HepG2 (cell line): ENCODE results near the gene INTS3. TPM values are rescaled to one million over a fixed set of nuclear protein-coding genes. Genes with fewer than 3 reads are reported as not detected.
"Not testable (repeated sequence)": the region's sequence is repeated elsewhere in the genome, so short reads cannot be mapped to it uniquely, and the experiment has no call there.

Source experiments
- ATAC-seq: fragments of 200-7000 bp; cut with Tn5 transposase; 3 replicates; pipeline ENCODE4 v1.9.1; 2020; ENCODE audit warnings: mild to moderate bottlenecking, moderate library complexity
- BruUV-seq: library from RNA; stranded (reverse); fragments of 400-500 nt; replicated peaks from 2 replicates; lab custom pipeline; 2021; lab: Mats Ljungman, UMichigan
- CTCF ChIA-PET: fragments of 300-600 bp; formaldehyde crosslinking; extraction: SDS; loops from one replicate; lab custom pipeline; 2021; ENCODE audit warnings: low total read pairs, inconsistent platforms, low intra/inter-chr PET ratio; lab: Yijun Ruan, JAX
- POLR2A ChIA-PET: fragments of 350-600 bp; sonication (Branson Sonifier 250); formaldehyde crosslinking; loops from one replicate; lab custom pipeline; 2020; ENCODE audit warnings: antibody characterized with exemption, inconsistent platforms; lab: Yijun Ruan, JAX
- DNase-seq: peaks from one replicate; pipeline ENCODE4 v3.0.0-alpha.2; 2015; ENCODE audit warnings: low spot score
- FAIRE-seq: peaks from 3 replicates; lab custom pipeline; 2011; peaks lifted over from hg19 to GRCh38; lab: Jason Lieb, UNC
- H2AFZ ChIP-seq: one replicate; pipeline ENCODE4 v1.6.1; 2011; ENCODE audit warnings: low read length, inconsistent platforms
- H3K27ac ChIP-seq: fragments of 300-600 bp; 3 replicates; pipeline ENCODE4 v1.8.0; 2011; ENCODE audit warnings: mixed run types, mild to moderate bottlenecking, mixed read lengths, low read length, inconsistent platforms; ENCODE audit not compliant: insufficient read depth; ENCODE audit errors: extremely low read length
- H3K27me3 ChIP-seq, 2 experiments: fragments of 200-600 bp in 1 of 2; 2 replicates in 1 of 2; 3 replicates in 1 of 2; pipeline versions ENCODE4 v1.6.0 to v1.8.0; 2011; ENCODE audit warnings: low read length in 2 of 2, mild to moderate bottlenecking in 2 of 2, moderate library complexity in 2 of 2, inconsistent platforms in 1 of 2; ENCODE audit not compliant: insufficient read depth in 2 of 2, control insufficient read depth in 1 of 2
- H3K36me3 ChIP-seq, 2 experiments: fragments of 200-600 bp in 1 of 2; replicated peaks in 1 of 2; 2 replicates in 1 of 2; 3 replicates in 1 of 2; pipeline versions ENCODE4 v1.5.1 to v1.8.0; 2011; ENCODE audit warnings: low read length in 2 of 2, inconsistent platforms in 1 of 2; ENCODE audit not compliant: insufficient read depth in 2 of 2, control insufficient read depth in 1 of 2
- H3K4me1 ChIP-seq: 2 replicates; pipeline ENCODE4 v1.5.1; 2012; ENCODE audit warnings: low read length, inconsistent platforms; ENCODE audit not compliant: insufficient read depth
- H3K4me2 ChIP-seq: 2 replicates; pipeline ENCODE4 v1.6.0; 2011; ENCODE audit warnings: low read depth, low read length, inconsistent platforms
- H3K4me3 ChIP-seq, 3 experiments: fragments of 200-600 bp in 1 of 3; sonication (generic), shearing (Covaris generic) in 1 of 3; replicated peaks in 1 of 3; 2 replicates each; pipeline ENCODE4 v1.5.1; 2011 to 2016; ENCODE audit warnings: low read length in 3 of 3, inconsistent platforms in 2 of 3, low read depth in 2 of 3, mild to moderate bottlenecking in 2 of 3, control low read depth in 1 of 3, mixed read lengths in 1 of 3; ENCODE audit not compliant: insufficient read depth in 1 of 3
- H3K79me2 ChIP-seq: one replicate; pipeline ENCODE4 v1.6.1; 2011; ENCODE audit warnings: low read length, inconsistent platforms; ENCODE audit not compliant: insufficient read depth
- H3K9ac ChIP-seq: 2 replicates; pipeline ENCODE4 v1.6.0; 2011; ENCODE audit warnings: mild to moderate bottlenecking, low read depth, low read length, inconsistent platforms; ENCODE audit not compliant: insufficient read depth
- H3K9me3 ChIP-seq: 2 replicates; pipeline ENCODE4 v1.5.1; 2012; ENCODE audit warnings: mild to moderate bottlenecking, low read length
- H4K20me1 ChIP-seq: 2 replicates; pipeline ENCODE4 v1.6.0; 2011; ENCODE audit warnings: inconsistent platforms, mild to moderate bottlenecking, low read length, moderate library complexity; ENCODE audit not compliant: insufficient read depth
- MED13 ChIP-seq: sonication (generic); formaldehyde crosslinking; IDR thresholded peaks from 2 replicates; pipeline ENCODE4 v1.5.0; 2020; ENCODE audit warnings: missing genetic modification reagents
- NFE2L1 ChIP-seq: sonication (generic); formaldehyde crosslinking; IDR thresholded peaks from 2 replicates; pipeline ENCODE4 v1.4.0; 2020; ENCODE audit warnings: missing genetic modification reagents, mild to moderate bottlenecking, borderline replicate concordance
- RBM39 ChIP-seq: fragments of 200-400 bp; formaldehyde crosslinking; IDR thresholded peaks from one replicate; pipeline ENCODE4 v1.6.1; 2018; ENCODE audit warnings: antibody characterized with exemption, mild to moderate bottlenecking, low read depth, low read length; ENCODE audit not compliant: poor library complexity, severe bottlenecking
- SIN3B ChIP-seq: fragments of 150-350 bp; IDR thresholded peaks from 2 replicates; pipeline ENCODE4 v1.6.1; 2014; ENCODE audit warnings: low read length
- ZFAT ChIP-seq: sonication (generic); formaldehyde crosslinking; conservative IDR thresholded peaks from 2 replicates; pipeline ENCODE4 v1.8.1; 2023; ENCODE audit warnings: missing genetic modification reagents, inconsistent platforms
- ZNF350 ChIP-seq: sonication (generic); formaldehyde crosslinking; IDR thresholded peaks from 2 replicates; pipeline ENCODE4 v1.4.0; 2020; ENCODE audit warnings: mild to moderate bottlenecking, low read depth, missing genetic modification reagents, borderline replicate concordance
- ZNF558 ChIP-seq: sonication (generic); formaldehyde crosslinking; IDR thresholded peaks from 2 replicates; pipeline ENCODE4 v1.9.0; 2022; ENCODE audit warnings: mild to moderate bottlenecking, missing genetic modification reagents, borderline replicate concordance
- ZNF7 ChIP-seq: IDR thresholded peaks from 2 replicates; pipeline ENCODE4 v1.6.1; 2016; ENCODE audit warnings: missing biosample characterization, missing genetic modification reagents
- ZNF850 ChIP-seq: sonication (generic); formaldehyde crosslinking; conservative IDR thresholded peaks from 2 replicates; pipeline ENCODE4 v1.9.0; 2021; ENCODE audit warnings: mild to moderate bottlenecking, missing genetic modification reagents
- WGBS: methylation state at CpG from one replicate; pipeline ENCODE4 v1.1.6; 2017; ENCODE audit warnings: low lambda C conversion rate; 5-methylcytosine and 5-hydroxymethylcytosine counted together
- in situ Hi-C: cut with HindIII; loops from 2 replicates; pipeline ENCODE4 v1.10.0; 2017; ENCODE audit warnings: low pct_unique_long_range_greater_than_20kb; ENCODE audit not compliant: extremely low pct_ligation_motif_present
- intact Hi-C: fragments of 100-400 bp; cut with micrococcal nuclease; formaldehyde crosslinking; loops from one replicate; pipeline ENCODE4 v1.10.0; 2022; ENCODE audit not compliant: unreplicated experiment
- polyA plus RNA-seq, 8 experiments: library from polyadenylated mRNA; depleted of rRNA in 3 of 8; stranded (reverse) in 7 of 8; unstranded in 1 of 8; fragments of >200 nt; fragmentation: Illumina TruSeq in 4 of 8; extraction: Trizol in 4 of 8; gene quantifications; 2 replicates each; pipeline versions ENCODE4 v1.2.1 to v1.2.3, GENCODE V29; 2011 to 2016; ENCODE audit warnings: low read depth in 4 of 8, missing spikeins in 1 of 8, mixed read lengths in 1 of 8; ENCODE audit not compliant: insufficient read depth in 1 of 8
- total RNA-seq, 5 experiments: library from RNA; depleted of rRNA; stranded (reverse); fragments of >200 nt; fragmentation: Illumina TruSeq; extraction: Trizol; gene quantifications; 2 replicates each; pipeline ENCODE4 v1.2.3, GENCODE V29; 2016; ENCODE audit warnings: low read depth in 1 of 5
- TF ChIP-seq, protein P1 (sequence below): sonication (generic); formaldehyde crosslinking; IDR thresholded peaks from 2 replicates; pipeline ENCODE4 v1.4.0; 2020; ENCODE audit warnings: missing genetic modification reagents, mild to moderate bottlenecking, borderline replicate concordance
- TF ChIP-seq, protein P2 (sequence below): sonication (generic); formaldehyde crosslinking; IDR thresholded peaks from 2 replicates; pipeline ENCODE4 v1.4.0; 2020; ENCODE audit warnings: mild to moderate bottlenecking, missing genetic modification reagents, borderline replicate concordance

Gene INTS3
- total and polyA plus RNA-seq, 2 of the 13 experiments (the other 11 are each of a cell fraction or from before 2014, with no cell fraction given): 17.2 to 27.2 TPM

DNA sequence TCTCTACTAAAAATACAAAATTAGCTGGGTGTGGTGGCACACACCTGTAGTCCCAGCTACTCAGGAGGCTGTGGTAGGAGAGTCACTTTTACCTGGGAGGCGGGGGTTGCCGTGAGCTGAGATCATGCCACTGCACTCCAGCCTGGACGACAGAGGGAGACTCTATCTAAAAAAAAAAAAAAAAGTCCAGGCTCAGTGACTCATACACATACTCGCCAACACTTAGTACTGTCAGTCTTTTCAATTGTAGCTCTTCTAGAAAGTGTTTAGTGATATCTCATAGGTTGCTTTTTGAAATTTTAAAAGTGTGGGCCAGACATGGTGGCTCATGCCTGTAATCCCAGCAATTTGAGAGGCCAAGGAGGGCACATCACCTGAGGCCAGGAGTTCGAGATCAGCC, 11.6 kb upstream of the INTS3 start:
- 13% methylated on average over 5 of the region's 5 CpGs for WGBS
- BruUV-seq, ATAC-seq, H3K27me3 ChIP-seq, FAIRE-seq, H4K20me1 ChIP-seq, H3K79me2 ChIP-seq, H3K36me3 ChIP-seq: not testable (repeated sequence)
- TF ChIP-seq ZNF7 (CRISPR knock-in tag): peak; percentile 94
- TF ChIP-seq, protein P1, sequence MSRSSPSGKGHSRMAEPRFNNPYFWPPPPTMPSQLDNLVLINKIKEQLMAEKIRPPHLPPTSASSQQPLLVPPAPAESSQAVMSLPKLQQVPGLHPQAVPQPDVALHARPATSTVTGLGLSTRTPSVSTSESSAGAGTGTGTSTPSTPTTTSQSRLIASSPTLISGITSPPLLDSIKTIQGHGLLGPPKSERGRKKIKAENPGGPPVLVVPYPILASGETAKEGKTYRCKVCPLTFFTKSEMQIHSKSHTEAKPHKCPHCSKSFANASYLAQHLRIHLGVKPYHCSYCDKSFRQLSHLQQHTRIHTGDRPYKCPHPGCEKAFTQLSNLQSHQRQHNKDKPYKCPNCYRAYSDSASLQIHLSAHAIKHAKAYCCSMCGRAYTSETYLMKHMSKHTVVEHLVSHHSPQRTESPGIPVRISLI (CRISPR knock-in tag): peak; percentile 31; the same call in 1 of the 2 replicates
- TF ChIP-seq, all 625 proteins: peak for 2; not testable (repeated sequence) for 623
- H2AFZ ChIP-seq, DNase-seq, CTCF ChIA-PET, H3K4me1 ChIP-seq, intact Hi-C loops, in situ Hi-C loops, H3K4me3 ChIP-seq, H3K9me3 ChIP-seq, POLR2A ChIA-PET, H3K27ac ChIP-seq, H3K4me2 ChIP-seq, H3K9ac ChIP-seq: not testable (repeated sequence)

DNA sequence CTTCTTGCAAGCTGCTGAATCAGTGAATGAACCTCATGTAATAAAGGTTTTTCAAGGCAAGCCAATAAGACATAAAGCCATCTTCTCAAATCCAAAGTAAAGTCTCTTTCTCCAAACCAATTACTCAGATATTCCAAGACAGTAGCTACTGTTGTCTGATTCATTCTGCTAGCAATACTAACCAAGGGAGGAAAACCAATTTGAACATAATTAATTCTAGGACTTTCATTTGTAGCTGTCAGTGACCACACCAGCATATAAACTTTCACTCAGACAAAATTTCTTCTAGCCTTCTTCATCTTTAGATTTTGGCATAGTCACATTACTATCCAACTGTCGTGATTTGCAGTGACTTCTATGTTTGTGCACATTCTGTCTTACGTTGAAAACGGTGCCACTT, 10.5 kb upstream of the INTS3 start:
- in situ Hi-C loops: no loop called here
- WGBS: 6% methylated on average over 3 of the region's 3 CpGs
- ATAC-seq: no peak
- no peak for TF ChIP-seq ZFAT (CRISPR knock-in tag)
- no peak for TF ChIP-seq RBM39
- no peak for TF ChIP-seq NFE2L1 (CRISPR knock-in tag)
- no peak for TF ChIP-seq ZNF350
- TF ChIP-seq, protein P2, sequence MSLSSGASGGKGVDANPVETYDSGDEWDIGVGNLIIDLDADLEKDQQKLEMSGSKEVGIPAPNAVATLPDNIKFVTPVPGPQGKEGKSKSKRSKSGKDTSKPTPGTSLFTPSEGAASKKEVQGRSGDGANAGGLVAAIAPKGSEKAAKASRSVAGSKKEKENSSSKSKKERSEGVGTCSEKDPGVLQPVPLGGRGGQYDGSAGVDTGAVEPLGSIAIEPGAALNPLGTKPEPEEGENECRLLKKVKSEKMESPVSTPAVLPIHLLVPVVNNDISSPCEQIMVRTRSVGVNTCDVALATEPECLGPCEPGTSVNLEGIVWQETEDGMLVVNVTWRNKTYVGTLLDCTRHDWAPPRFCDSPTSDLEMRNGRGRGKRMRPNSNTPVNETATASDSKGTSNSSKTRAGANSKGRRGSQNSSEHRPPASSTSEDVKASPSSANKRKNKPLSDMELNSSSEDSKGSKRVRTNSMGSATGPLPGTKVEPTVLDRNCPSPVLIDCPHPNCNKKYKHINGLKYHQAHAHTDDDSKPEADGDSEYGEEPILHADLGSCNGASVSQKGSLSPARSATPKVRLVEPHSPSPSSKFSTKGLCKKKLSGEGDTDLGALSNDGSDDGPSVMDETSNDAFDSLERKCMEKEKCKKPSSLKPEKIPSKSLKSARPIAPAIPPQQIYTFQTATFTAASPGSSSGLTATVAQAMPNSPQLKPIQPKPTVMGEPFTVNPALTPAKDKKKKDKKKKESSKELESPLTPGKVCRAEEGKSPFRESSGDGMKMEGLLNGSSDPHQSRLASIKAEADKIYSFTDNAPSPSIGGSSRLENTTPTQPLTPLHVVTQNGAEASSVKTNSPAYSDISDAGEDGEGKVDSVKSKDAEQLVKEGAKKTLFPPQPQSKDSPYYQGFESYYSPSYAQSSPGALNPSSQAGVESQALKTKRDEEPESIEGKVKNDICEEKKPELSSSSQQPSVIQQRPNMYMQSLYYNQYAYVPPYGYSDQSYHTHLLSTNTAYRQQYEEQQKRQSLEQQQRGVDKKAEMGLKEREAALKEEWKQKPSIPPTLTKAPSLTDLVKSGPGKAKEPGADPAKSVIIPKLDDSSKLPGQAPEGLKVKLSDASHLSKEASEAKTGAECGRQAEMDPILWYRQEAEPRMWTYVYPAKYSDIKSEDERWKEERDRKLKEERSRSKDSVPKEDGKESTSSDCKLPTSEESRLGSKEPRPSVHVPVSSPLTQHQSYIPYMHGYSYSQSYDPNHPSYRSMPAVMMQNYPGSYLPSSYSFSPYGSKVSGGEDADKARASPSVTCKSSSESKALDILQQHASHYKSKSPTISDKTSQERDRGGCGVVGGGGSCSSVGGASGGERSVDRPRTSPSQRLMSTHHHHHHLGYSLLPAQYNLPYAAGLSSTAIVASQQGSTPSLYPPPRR (CRISPR knock-in tag): no peak
- TF ChIP-seq MED13 (CRISPR knock-in tag): no peak
- TF ChIP-seq SIN3B: no peak
- no peak for TF ChIP-seq ZNF558 (CRISPR knock-in tag)
- TF ChIP-seq ZNF850 (CRISPR knock-in tag): no peak

More for the DNA sequence above, 10.5 kb upstream of the INTS3 start:
- Histone ChIP-seq H4K20me1 (no peaks in the 10 kb centered on the region), H3K9me3 (no peaks in the 10 kb centered on the region), H3K79me2 (no peaks in the 10 kb centered on the region), H3K4me3 (no peak overlapping the region), H3K27me3 (no peaks in the 10 kb centered on the region), H3K36me3 (no peaks in the 10 kb centered on the region), H3K27ac (no peak overlapping the region), H2AFZ (no peak overlapping the region), H3K4me1 (no peaks in the 10 kb centered on the region), H3K9ac (no peak overlapping the region), H3K4me2 (no peak overlapping the region)
- intact Hi-C loops: no loop called here
- ChIA-PET CTCF (no interaction called here), POLR2A (no interaction called here)
- BruUV-seq: no TSS peak
- DNase-seq (no peak), FAIRE-seq (no peak)
